Upper lobe of right lung (tissue), 1 donor: Measurements from ENCODE around the gene DPYD. TPM values are rescaled to one million over a fixed set of nuclear protein-coding genes. Genes with fewer than 3 reads are reported as not detected.

Source experiments
- ATAC-seq: fragments of 200-7000 bp; cut with Tn5 transposase; one replicate; pipeline ENCODE4 v1.9.1; 2020; ENCODE audit warnings: mild to moderate bottlenecking, moderate library complexity
- DNase-seq: peaks from one replicate; pipeline ENCODE4 v3.0.0-alpha.2; 2020
- H3K27ac ChIP-seq: fragments of 200-600 bp; one replicate; pipeline ENCODE4 v1.8.0; 2022
- H3K27me3 ChIP-seq: fragments of 200-600 bp; one replicate; pipeline ENCODE4 v1.8.0; 2022; ENCODE audit warnings: mild to moderate bottlenecking
- H3K36me3 ChIP-seq: fragments of 200-600 bp; one replicate; pipeline ENCODE4 v1.8.0; 2022
- H3K4me1 ChIP-seq: fragments of 200-600 bp; one replicate; pipeline ENCODE4 v1.8.0; 2022
- H3K4me3 ChIP-seq: fragments of 200-600 bp; one replicate; pipeline ENCODE4 v1.8.0; 2022; ENCODE audit warnings: mild to moderate bottlenecking
- H3K9me3 ChIP-seq: fragments of 200-600 bp; one replicate; pipeline ENCODE4 v1.8.0; 2022
- intact Hi-C: fragments of 100-400 bp; cut with DNase I; formaldehyde crosslinking; loops from one replicate; pipeline ENCODE4 v1.11.0; 2022
- total RNA-seq: library from RNA; stranded (reverse); fragmentation: NEBNext Ultra II Directional; extraction: Animal tissue kit (Norgen Biotek cat#: 25700); gene quantifications from one replicate; pipeline ENCODE4 v1.2.1, GENCODE V29; 2021
- TF ChIP-seq, protein P1 (sequence below): fragments of 200-600 bp; IDR thresholded peaks from one replicate; pipeline ENCODE4 v1.8.0; 2022; ENCODE audit warnings: antibody characterized with exemption
- donor health status: DM: no; HTN: yes; CAD: no; lungs with severe emphysema.

DPYD gene
- total RNA-seq, 1 donor from 2014 or later, result 82.7 TPM

DNA sequence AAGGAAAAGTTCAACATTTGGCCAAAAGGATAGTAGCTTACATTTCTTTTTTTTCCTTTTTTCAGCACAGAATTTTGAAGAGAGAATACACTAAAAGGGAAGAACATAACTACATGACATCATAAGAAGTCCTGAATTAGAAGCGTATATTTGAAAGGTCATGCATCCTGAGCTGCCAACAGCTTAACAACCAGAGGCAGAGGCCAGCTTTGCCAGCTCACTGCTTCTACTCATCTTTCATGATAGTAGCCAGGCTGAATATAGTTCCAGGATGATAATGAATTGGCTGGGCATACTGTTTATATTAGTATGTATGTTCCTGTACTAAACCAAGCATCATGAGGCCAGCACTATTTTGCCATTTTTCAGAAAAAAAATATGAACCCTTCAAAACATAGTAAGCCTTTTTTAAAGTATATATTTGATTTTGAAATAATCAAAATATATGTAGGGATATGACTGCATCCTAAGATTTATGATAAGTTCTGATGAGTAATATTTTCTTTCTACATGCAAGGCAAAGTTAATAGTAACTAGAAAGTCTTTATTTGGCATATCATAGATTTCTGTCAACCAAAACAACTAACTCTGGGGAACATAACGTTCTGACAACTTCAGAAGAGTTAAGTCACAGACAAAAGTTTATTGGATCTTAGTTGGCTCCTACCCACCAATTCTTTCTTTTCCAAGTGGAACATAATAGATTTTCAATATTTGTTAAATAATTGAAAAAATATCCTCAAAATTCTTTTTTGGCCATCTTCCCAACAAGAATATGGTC is 123.2 kb downstream of the DPYD start:
- intact Hi-C loops, result no loop called here
- TF ChIP-seq, protein P1, sequence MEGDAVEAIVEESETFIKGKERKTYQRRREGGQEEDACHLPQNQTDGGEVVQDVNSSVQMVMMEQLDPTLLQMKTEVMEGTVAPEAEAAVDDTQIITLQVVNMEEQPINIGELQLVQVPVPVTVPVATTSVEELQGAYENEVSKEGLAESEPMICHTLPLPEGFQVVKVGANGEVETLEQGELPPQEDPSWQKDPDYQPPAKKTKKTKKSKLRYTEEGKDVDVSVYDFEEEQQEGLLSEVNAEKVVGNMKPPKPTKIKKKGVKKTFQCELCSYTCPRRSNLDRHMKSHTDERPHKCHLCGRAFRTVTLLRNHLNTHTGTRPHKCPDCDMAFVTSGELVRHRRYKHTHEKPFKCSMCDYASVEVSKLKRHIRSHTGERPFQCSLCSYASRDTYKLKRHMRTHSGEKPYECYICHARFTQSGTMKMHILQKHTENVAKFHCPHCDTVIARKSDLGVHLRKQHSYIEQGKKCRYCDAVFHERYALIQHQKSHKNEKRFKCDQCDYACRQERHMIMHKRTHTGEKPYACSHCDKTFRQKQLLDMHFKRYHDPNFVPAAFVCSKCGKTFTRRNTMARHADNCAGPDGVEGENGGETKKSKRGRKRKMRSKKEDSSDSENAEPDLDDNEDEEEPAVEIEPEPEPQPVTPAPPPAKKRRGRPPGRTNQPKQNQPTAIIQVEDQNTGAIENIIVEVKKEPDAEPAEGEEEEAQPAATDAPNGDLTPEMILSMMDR, result no peak
- Histone ChIP-seq H3K4me3 (no peak overlapping the region), H3K4me1 (no peaks in the 10 kb centered on the region), H3K27ac (no peak overlapping the region), H3K9me3 (no peaks in the 10 kb centered on the region), H3K27me3 (no peaks in the 10 kb centered on the region), H3K36me3 (peaks cover 5% of the 10 kb centered on the region)
- DNase-seq, result no peak
- no peak for ATAC-seq

DNA sequence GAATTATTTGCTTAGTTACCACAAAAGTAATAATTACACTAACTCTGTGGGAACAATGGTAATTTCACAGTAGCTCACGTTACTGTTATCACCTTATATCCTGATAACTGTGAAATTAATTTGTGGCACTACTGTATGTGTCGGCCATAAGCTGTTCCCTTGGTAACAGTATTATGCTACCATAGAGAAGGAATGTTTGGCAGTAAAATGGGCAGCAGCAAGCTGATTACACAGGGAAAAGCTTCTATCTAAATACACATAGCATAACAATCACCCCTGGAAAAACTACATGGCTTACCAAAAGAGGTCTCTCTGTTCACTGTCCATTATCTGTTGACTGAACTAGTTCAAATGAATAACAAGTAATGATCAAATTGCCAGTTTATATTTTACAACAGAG is 124.1 kb downstream of the DPYD start:
- intact Hi-C loops, result no loop called here
- peaks cover 5% of the 10 kb centered on the region for H3K36me3 ChIP-seq
- no peak for ATAC-seq
- peaks cover 2% of the 10 kb centered on the region for H3K4me1 ChIP-seq
- DNase-seq, result no peak
- H3K27ac ChIP-seq, result no peak overlapping the region
- TF ChIP-seq, protein P1, result no peak
- H3K4me3 ChIP-seq, result no peak overlapping the region
- H3K9me3 ChIP-seq, result no peaks in the 10 kb centered on the region
- no peaks in the 10 kb centered on the region for H3K27me3 ChIP-seq

DNA sequence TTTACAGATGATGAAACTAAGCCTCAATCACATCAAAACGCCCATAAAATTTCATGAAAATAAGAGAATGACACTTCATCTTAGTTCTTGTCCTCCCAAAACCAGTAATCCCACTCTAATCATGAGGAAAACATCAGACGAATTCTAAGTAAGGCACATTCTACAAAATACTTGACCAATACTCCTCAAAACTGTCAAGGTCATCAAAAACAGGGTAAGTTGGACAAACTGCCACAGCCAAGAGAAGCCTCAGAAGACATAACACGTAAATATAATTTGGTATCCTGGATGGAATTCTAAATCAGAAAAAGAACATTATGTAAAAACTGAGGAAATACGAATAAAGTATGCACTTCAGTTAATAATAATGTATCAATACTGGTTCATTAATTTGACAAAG is 128.2 kb downstream of the DPYD start:
- Histone ChIP-seq H3K4me1 (peaks cover 3% of the 10 kb centered on the region), H3K36me3 (no peaks in the 10 kb centered on the region), H3K27me3 (no peaks in the 10 kb centered on the region), H3K4me3 (no peak overlapping the region), H3K9me3 (no peaks in the 10 kb centered on the region), H3K27ac (no peak overlapping the region)
- ATAC-seq, result no peak
- TF ChIP-seq, protein P1, result no peak
- intact Hi-C loops, result no loop called here
- DNase-seq, result no peak

DNA sequence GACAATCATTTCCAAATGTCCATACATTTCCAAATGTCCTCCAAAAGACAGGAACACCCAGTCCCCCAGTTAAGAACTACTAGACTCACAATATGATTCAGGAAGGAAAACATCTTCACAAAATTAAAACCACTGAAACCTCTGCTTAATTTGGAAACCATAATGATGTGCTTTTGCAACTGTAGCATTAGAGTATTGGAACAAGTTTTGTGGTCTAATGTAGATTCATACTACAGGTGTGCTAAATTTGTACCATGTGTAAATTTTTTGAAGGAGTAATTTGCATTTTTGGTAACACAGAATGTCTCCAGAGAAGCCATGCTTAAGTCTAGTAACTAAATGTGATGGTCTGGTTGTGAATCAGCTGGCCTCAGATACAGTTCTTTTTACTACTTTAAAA is 129.6 kb downstream of the DPYD start:
- peaks cover 3% of the 10 kb centered on the region for H3K4me1 ChIP-seq
- intact Hi-C loops, result no loop called here
- no peak overlapping the region for H3K4me3 ChIP-seq
- no peaks in the 10 kb centered on the region for H3K36me3 ChIP-seq
- TF ChIP-seq, protein P1, result no peak
- DNase-seq (no peak), ATAC-seq (no peak)
- H3K9me3 ChIP-seq, result no peaks in the 10 kb centered on the region
- H3K27me3 ChIP-seq, result no peaks in the 10 kb centered on the region
- no peak overlapping the region for H3K27ac ChIP-seq

DNA sequence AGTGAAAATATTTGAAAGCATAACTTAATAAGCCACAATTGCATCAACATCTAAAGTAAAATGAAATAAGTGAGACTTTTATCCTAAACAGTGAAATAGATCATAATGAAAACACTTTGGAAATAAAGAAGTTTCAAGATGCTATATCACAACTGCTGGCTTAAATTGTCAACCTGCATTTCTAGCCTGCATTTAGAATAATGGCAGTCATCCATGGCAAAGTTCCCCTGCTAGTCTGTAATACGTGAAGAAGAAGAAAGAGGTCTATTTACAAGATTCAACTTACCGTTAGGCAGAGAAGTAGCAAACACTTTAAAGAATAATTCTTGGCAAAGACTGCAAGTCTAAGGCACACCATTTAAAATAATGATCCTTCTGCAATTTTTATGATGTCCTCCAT is 133.6 kb downstream of the DPYD start:
- no peaks in the 10 kb centered on the region for H3K36me3 ChIP-seq
- intact Hi-C loops, result no loop called here
- no peak overlapping the region for H3K27ac ChIP-seq
- no peaks in the 10 kb centered on the region for H3K9me3 ChIP-seq
- no peak overlapping the region for H3K4me3 ChIP-seq
- TF ChIP-seq, protein P1, result no peak
- no peak for ATAC-seq
- no peak for DNase-seq
- H3K27me3 ChIP-seq, result no peaks in the 10 kb centered on the region
- peaks cover 3% of the 10 kb centered on the region for H3K4me1 ChIP-seq
